Fibroblast of mammary gland (primary cell): ENCODE measurements around the gene HMX1.

Experiments used
- DNase-seq: peaks from one replicate; pipeline ENCODE4 v3.0.0-alpha.2; 2010; ENCODE audit warnings: low read depth
- H3K4me3 ChIP-seq: 2 replicates; pipeline ENCODE4 v1.5.1; 2011; ENCODE audit warnings: low read depth, mild to moderate bottlenecking, low read length, moderate library complexity; ENCODE audit not compliant: control insufficient read depth
- TF ChIP-seq, protein P1 (sequence below): conservative IDR thresholded peaks from 2 replicates; pipeline ENCODE4 v1.5.1; 2011; ENCODE audit warnings: low read depth, low read length, inconsistent platforms; ENCODE audit not compliant: control insufficient read depth, insufficient read depth

Gene HMX1

DNA sequence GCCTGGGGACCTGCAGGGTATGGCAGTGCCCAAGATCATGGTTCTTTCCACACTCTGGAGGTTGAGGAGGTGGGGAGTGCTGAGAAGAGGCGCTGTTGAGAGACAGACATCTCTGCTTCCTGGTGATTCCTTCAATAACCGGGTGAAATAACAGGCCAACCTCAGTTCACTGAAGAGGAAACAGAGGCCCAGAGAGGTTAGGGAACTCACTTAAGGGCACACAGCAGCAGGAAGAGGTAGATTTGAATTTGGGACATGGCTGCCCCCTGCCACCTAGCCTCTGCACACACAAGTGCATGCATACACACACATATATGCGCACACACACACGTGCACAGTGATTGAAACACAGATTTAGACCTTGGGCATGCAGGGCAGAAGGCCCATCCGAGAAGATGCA lies 24.9 kb upstream of the HMX1 start:
- TF ChIP-seq, protein P1, sequence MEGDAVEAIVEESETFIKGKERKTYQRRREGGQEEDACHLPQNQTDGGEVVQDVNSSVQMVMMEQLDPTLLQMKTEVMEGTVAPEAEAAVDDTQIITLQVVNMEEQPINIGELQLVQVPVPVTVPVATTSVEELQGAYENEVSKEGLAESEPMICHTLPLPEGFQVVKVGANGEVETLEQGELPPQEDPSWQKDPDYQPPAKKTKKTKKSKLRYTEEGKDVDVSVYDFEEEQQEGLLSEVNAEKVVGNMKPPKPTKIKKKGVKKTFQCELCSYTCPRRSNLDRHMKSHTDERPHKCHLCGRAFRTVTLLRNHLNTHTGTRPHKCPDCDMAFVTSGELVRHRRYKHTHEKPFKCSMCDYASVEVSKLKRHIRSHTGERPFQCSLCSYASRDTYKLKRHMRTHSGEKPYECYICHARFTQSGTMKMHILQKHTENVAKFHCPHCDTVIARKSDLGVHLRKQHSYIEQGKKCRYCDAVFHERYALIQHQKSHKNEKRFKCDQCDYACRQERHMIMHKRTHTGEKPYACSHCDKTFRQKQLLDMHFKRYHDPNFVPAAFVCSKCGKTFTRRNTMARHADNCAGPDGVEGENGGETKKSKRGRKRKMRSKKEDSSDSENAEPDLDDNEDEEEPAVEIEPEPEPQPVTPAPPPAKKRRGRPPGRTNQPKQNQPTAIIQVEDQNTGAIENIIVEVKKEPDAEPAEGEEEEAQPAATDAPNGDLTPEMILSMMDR: no peak
- no peak overlapping the region for H3K4me3 ChIP-seq
- no peak for DNase-seq

DNA sequence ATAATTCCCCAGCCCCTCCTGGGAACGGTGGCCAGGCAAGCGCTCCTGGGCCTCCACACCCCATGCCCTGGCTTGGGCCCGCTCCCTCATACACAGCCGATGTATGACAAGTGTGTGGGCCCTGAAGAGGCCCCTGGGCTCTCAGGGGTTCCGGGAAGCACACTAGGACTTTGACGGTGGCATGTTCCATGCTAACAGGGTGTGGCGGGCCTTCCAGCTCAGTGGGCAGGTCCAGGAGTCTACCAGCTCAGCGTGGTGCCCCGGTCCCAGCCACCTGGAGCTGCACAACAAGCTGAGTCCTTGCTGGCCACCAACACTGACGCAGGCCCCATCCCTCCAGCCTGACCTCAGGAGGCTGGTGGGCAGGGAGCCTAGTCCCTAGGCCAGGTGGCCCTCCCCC lies 24.4 kb upstream of the HMX1 start:
- DNase-seq: no peak
- TF ChIP-seq, protein P1: no peak

DNA sequence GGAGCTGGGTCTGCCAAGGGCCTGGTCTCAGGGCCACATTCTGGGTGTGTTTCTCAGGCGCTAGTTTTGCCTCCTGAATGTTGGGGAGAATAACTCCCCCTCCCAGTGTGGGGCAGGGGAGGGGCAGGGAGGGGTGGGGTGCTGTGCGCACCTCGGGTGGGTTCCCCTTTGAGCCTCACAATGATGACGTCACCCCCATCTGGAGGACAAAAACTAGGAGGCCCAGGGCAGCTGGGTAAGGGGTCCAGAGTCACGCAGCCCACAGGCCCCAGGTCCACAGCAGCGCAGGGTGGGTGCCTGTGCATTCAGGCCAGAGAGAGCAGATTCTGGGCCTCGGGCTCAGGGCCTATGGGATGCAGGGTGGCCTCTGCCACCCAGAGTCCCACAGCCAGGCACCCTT lies 23.7 kb upstream of the HMX1 start:
- H3K4me3 ChIP-seq: no peak overlapping the region
- TF ChIP-seq, protein P1: no peak
- DNase-seq: no peak

More for the DNA sequence above, 24.4 kb upstream of the HMX1 start:
- H3K4me3 ChIP-seq: no peak overlapping the region

DNA sequence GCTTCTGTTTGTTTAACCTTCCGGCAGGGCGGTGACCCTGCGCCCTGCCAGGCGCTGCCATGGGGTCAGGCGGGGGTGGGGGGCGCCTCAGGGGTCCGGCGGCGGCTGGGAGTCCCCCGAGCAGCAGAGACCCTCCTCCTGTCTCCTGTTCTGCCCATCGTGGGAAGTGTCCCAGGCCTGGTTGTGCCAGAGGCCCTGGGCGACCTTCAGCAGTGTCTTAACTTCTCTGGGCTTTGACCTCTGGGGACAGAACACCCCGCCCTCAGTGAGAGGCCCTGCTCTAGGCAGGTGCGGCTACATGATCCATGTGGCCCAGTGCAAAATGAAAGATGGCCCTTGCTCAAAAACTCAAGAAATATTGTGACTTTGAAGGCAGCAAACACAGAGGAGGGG lies 22.8 kb upstream of the HMX1 start:
- TF ChIP-seq, protein P1: no peak
- DNase-seq: no peak
- no peak overlapping the region for H3K4me3 ChIP-seq

DNA sequence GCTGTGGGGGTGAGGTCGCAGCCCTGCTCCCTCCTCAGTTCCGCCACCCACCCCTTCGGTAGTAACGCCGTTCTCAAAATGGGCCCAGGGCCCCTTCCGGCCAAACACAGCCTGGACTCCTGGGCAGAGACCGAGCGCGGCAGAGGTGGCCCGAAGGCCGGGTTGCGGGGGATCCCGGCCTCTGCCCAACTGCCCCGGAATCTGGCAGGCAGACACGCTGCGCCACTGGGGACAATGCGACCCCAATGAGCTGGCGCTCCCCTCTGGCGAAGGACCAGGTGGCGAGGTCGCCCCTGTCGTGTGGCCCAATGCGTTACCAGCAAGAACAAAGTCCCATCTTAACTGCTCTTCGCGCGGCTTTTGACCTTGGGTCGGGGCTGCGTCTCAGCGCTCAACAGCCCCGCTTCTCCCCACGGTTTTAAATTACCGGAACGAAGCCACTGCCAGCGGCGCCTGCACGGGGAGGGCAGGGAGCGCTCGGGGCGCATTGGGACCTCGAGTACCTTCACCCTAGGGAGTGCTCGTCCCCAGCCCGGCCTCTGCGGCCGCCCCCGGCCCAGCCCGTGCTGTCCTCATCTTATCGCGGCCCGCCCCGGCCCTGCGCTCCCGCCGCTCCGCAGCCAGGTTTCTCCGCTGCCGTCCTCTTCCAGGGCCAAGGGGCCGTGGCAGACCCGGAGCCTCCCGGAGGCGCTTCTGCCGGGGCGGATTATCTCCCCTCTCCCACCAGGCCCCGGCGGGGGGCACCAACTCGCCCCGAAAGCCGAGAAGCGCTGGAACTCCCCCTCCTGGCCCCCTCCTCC lies 22.2 kb upstream of the HMX1 start:
- TF ChIP-seq, protein P1: no peak
- no peak overlapping the region for H3K4me3 ChIP-seq
- no peak for DNase-seq

DNA sequence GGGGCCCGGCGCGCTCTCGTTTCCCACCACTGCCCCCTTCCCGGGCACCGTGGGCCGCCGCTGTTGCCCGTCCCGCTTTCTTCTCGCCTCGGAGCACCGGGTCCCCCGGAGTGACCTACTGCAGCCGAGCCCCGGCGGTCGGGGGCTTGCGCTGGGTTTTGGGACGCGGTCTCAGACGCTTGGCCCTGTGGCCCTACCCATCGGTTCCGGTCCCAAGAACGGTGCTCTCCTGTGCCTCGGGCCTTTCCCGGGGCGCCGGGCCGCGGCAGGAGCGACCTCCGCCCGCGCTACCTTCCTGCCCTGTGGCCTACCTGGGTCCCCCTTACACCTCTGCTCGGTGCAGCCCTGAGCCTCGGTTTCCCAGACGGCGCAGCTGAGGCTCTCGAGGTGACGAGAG lies 21.6 kb upstream of the HMX1 start:
- TF ChIP-seq, protein P1: no peak
- DNase-seq: no peak
- no peak overlapping the region for H3K4me3 ChIP-seq
